GM23338 (cell line): ENCODE results near the gene CPT1A. TPM values are rescaled to one million over a fixed set of nuclear protein-coding genes. Genes with fewer than 3 reads are reported as not detected.
A peak's percentile ranks its signal among the peaks of the same experiment; 100 is the strongest.

Experiments used
- ATAC-seq: fragments of 200-7000 bp; cut with Tn5 transposase; 3 replicates; pipeline ENCODE4 v1.9.1; 2020
- DNase-seq: peaks from one replicate; pipeline ENCODE4 v3.0.0-alpha.2; 2015; ENCODE audit warnings: low spot score
- H2AFZ ChIP-seq: fragments of 200-600 bp; sonication (generic); 2 replicates; pipeline ENCODE4 v1.8.0; 2016; ENCODE audit warnings: antibody characterized with exemption, mild to moderate bottlenecking, moderate library complexity
- H3F3A ChIP-seq: fragments of 200-600 bp; sonication (generic); replicated peaks from 2 replicates; pipeline ENCODE4 v1.8.0; 2017; ENCODE audit warnings: antibody characterized with exemption, mixed run types, low read depth
- H3K27ac ChIP-seq: fragments of 200-600 bp; sonication (generic); 2 replicates; pipeline ENCODE4 v1.6.1; 2016; ENCODE audit warnings: low read depth
- H3K27me3 ChIP-seq: fragments of 200-600 bp; sonication (generic); 2 replicates; pipeline ENCODE4 v1.8.0; 2016; ENCODE audit warnings: mild to moderate bottlenecking, mixed run types, moderate library complexity; ENCODE audit not compliant: insufficient read depth
- H3K36me3 ChIP-seq: fragments of 200-600 bp; sonication (generic); 2 replicates; pipeline ENCODE4 v1.8.0; 2016; ENCODE audit warnings: mild to moderate bottlenecking; ENCODE audit not compliant: insufficient read depth
- H3K4me1 ChIP-seq: fragments of 200-600 bp; sonication (generic); 2 replicates; pipeline ENCODE4 v1.8.0; 2016; ENCODE audit warnings: mild to moderate bottlenecking, moderate library complexity; ENCODE audit not compliant: insufficient read depth
- H3K4me2 ChIP-seq: fragments of 200-600 bp; sonication (generic); 2 replicates; pipeline ENCODE4 v1.7.1; 2017; ENCODE audit warnings: mixed run types
- H3K4me3 ChIP-seq: fragments of 200-600 bp; sonication (generic); 2 replicates; pipeline ENCODE4 v1.6.1; 2016; ENCODE audit warnings: mixed run types
- H3K79me2 ChIP-seq: fragments of 200-600 bp; sonication (generic); replicated peaks from 2 replicates; pipeline ENCODE4 v1.8.0; 2017; ENCODE audit warnings: mild to moderate bottlenecking; ENCODE audit not compliant: insufficient read depth
- H3K9me2 ChIP-seq: fragments of 200-600 bp; sonication (generic); 2 replicates; pipeline ENCODE4 v1.8.0; 2017; ENCODE audit not compliant: insufficient read depth
- H4K20me1 ChIP-seq: fragments of 200-600 bp; sonication (generic); replicated peaks from 2 replicates; pipeline ENCODE4 v1.8.0; 2017; ENCODE audit warnings: mild to moderate bottlenecking; ENCODE audit not compliant: insufficient read depth
- H3K27ac Mint-ChIP-seq: 2 replicates; pipeline ENCODE4 v1.8.0; 2020; ENCODE audit warnings: inconsistent platforms, mild to moderate bottlenecking, moderate library complexity, mixed read lengths
- H3K27me3 Mint-ChIP-seq: 3 replicates; pipeline ENCODE4 v1.8.0; 2022; ENCODE audit warnings: low read depth, mild to moderate bottlenecking, moderate library complexity, mixed read lengths, inconsistent platforms; ENCODE audit not compliant: insufficient read depth, poor library complexity
- H3K36me3 Mint-ChIP-seq: 3 replicates; pipeline ENCODE4 v1.8.0; 2021; ENCODE audit warnings: low read depth, mild to moderate bottlenecking, inconsistent platforms, moderate library complexity, mixed read lengths
- H3K4me1 Mint-ChIP-seq: 3 replicates; pipeline ENCODE4 v1.8.0; 2020; ENCODE audit warnings: mild to moderate bottlenecking, inconsistent platforms, mixed read lengths
- H3K4me3 Mint-ChIP-seq: 3 replicates; pipeline ENCODE4 v1.8.0; 2021; ENCODE audit warnings: moderate library complexity, mild to moderate bottlenecking, inconsistent platforms, mixed read lengths
- H3K9me3 Mint-ChIP-seq: 3 replicates; pipeline ENCODE4 v1.8.0; 2020; ENCODE audit warnings: moderate library complexity, mild to moderate bottlenecking, inconsistent platforms, mixed read lengths
- CREB1 ChIP-seq: fragments of 250-450 bp; sonication (Bioruptor Pico); IDR thresholded peaks from 2 replicates; pipeline ENCODE4 v1.5.0; 2020; ENCODE audit warnings: low read depth, mild to moderate bottlenecking, moderate library complexity
- CTCF ChIP-seq, 2 experiments: fragments of 200-600 bp in 1 of 2; sonication (generic) in 1 of 2; conservative IDR thresholded peaks; 2 replicates each; pipeline versions ENCODE4 v1.5.1 to v1.6.1; 2016 to 2017; ENCODE audit warnings: antibody characterized with exemption in 2 of 2, low read depth in 2 of 2, mild to moderate bottlenecking in 2 of 2, moderate library complexity in 1 of 2
- EZH2 ChIP-seq: fragments of 200-600 bp; sonication (generic); IDR thresholded peaks from one replicate; pipeline ENCODE4 v1.8.0; 2017; ENCODE audit warnings: antibody characterized with exemption, mild to moderate bottlenecking, low read depth; ENCODE audit not compliant: unreplicated experiment
- EZH2phosphoT487 ChIP-seq: fragments of 200-600 bp; sonication (generic); IDR thresholded peaks from one replicate; pipeline ENCODE4 v1.8.1; 2018; ENCODE audit warnings: antibody characterized with exemption; ENCODE audit not compliant: unreplicated experiment
- JUNB ChIP-seq: IDR thresholded peaks from one replicate; pipeline ENCODE4 v1.6.1; 2016; ENCODE audit warnings: antibody characterized with exemption; ENCODE audit not compliant: unreplicated experiment
- ZNF114 ChIP-seq: fragments of 250-450 bp; sonication (Bioruptor Pico); IDR thresholded peaks from 2 replicates; pipeline ENCODE4 v1.5.0; 2020; ENCODE audit warnings: mild to moderate bottlenecking, moderate library complexity
- ZNF331 ChIP-seq: fragments of 250-450 bp; sonication (Bioruptor Pico); IDR thresholded peaks from 2 replicates; pipeline ENCODE4 v1.5.0; 2020; ENCODE audit warnings: low read depth, mild to moderate bottlenecking, moderate library complexity
- polyA plus RNA-seq: library from polyadenylated mRNA; unstranded; fragments of >200 nt; fragmentation: Nextera tagmentation; extraction: Ambion mirVana; gene quantifications from 2 replicates; pipeline ENCODE4 v1.2.1, GENCODE V29; 2016
- total RNA-seq: library from RNA; depleted of rRNA; stranded (reverse); fragments of >200 nt; shearing (Covaris generic); gene quantifications from 2 replicates; pipeline ENCODE4 v1.2.3, GENCODE V29; 2014
- TF ChIP-seq, protein P1 (sequence below): IDR thresholded peaks from 2 replicates; pipeline ENCODE4 v1.6.1; 2016; ENCODE audit warnings: antibody characterized with exemption

Gene CPT1A
- total and polyA plus RNA-seq, 2 experiments from 2014 or later, result 2.6 to 9.5 TPM

DNA sequence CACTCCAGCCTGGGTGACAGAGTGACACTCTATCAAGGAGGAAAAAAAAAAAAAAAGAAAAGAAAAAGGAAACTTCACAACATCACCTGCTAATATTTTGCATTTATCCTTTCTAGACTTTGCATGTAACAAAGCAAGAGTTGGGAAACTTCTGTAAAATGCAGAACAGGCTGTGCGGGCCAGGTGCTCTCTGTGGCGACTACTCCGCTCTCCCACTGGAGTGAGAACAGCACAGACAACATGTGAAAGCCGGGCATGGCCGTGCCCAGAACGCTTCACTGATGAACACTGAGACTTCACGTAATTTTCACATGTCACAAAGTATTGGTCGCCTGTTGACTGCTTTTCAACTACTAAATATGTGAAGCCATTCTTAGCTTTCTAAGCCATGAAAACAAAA lies 74.9 kb downstream of the CPT1A start:
- Histone ChIP-seq H3K27ac (no peak overlapping the region), H3K9me2 (no peaks in the 10 kb centered on the region), H2AFZ (no peak overlapping the region), H3K36me3 (no peaks in the 10 kb centered on the region), H3K4me1 (no peaks in the 10 kb centered on the region; the same call in 1 of the 2 replicates), H3K4me2 (no peak overlapping the region), H3K4me3 (no peak overlapping the region), H4K20me1 (no peaks in the 10 kb centered on the region), H3F3A (no peaks in the 10 kb centered on the region), H3K27me3 (no peaks in the 10 kb centered on the region), H3K79me2 (no peaks in the 10 kb centered on the region)
- no peak for DNase-seq
- Mint-ChIP-seq H3K4me1 (peaks cover 12% of the 10 kb centered on the region), H3K4me3 (no peak overlapping the region), H3K27ac (no peak overlapping the region), H3K27me3 (peaks cover 6% of the 10 kb centered on the region), H3K36me3 (0 out of 3 replicates have a peak, but pooled peaks cover 3% of the 10 kb centered on the region), H3K9me3 (no peaks in the 10 kb centered on the region)
- TF ChIP-seq EZH2phosphoT487 (no peak), CREB1 (CRISPR knock-in tag) (no peak)
- ATAC-seq, result no peak

DNA sequence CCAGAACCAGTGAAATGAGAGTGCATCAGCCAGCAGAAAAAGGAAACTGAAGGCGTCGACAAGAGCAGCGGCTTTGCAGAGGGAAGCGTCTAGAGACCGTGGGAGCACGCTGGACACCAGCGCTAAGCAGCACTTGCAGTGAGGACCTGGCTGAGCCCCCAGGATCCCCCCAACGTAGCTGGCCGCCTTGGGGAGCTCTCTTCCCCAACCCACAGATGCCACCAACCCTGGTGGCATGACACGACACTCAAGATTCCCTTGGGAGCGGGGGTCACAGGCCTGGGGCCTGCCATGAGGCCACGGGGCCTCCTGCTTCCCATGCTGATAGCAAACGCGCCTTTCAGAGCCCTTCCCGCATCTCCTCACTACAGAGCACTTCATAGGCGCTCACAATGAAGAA lies 77.0 kb downstream of the CPT1A start:
- Histone ChIP-seq H4K20me1 (no peaks in the 10 kb centered on the region), H3K36me3 (no peaks in the 10 kb centered on the region), H3K4me3 (no peak overlapping the region), H3K4me2 (no peak overlapping the region), H3F3A (no peaks in the 10 kb centered on the region), H3K9me2 (no peaks in the 10 kb centered on the region), H3K27ac (no peak overlapping the region), H3K4me1 (no peaks in the 10 kb centered on the region; the same call in 1 of the 2 replicates), H3K79me2 (no peaks in the 10 kb centered on the region), H2AFZ (no peak overlapping the region), H3K27me3 (no peaks in the 10 kb centered on the region)
- H3K4me3 Mint-ChIP-seq, result no peak overlapping the region
- H3K27me3 Mint-ChIP-seq, result peaks cover 6% of the 10 kb centered on the region
- no peak for TF ChIP-seq EZH2
- TF ChIP-seq JUNB, result no peak
- TF ChIP-seq, protein P1, sequence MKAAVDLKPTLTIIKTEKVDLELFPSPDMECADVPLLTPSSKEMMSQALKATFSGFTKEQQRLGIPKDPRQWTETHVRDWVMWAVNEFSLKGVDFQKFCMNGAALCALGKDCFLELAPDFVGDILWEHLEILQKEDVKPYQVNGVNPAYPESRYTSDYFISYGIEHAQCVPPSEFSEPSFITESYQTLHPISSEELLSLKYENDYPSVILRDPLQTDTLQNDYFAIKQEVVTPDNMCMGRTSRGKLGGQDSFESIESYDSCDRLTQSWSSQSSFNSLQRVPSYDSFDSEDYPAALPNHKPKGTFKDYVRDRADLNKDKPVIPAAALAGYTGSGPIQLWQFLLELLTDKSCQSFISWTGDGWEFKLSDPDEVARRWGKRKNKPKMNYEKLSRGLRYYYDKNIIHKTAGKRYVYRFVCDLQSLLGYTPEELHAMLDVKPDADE, result no peak
- TF ChIP-seq CTCF (conservative IDR thresholded peaks at IDR 0.05; ENCODE audit: low read depth in 2 of 2), result no peak
- 0 out of 3 replicates have a peak, but pooled peaks cover 3% of the 10 kb centered on the region for H3K36me3 Mint-ChIP-seq
- no peak overlapping the region for H3K27ac Mint-ChIP-seq
- peaks cover 12% of the 10 kb centered on the region for H3K4me1 Mint-ChIP-seq
- ATAC-seq, result no peak
- H3K9me3 Mint-ChIP-seq, result no peaks in the 10 kb centered on the region
- no peak for DNase-seq

DNA sequence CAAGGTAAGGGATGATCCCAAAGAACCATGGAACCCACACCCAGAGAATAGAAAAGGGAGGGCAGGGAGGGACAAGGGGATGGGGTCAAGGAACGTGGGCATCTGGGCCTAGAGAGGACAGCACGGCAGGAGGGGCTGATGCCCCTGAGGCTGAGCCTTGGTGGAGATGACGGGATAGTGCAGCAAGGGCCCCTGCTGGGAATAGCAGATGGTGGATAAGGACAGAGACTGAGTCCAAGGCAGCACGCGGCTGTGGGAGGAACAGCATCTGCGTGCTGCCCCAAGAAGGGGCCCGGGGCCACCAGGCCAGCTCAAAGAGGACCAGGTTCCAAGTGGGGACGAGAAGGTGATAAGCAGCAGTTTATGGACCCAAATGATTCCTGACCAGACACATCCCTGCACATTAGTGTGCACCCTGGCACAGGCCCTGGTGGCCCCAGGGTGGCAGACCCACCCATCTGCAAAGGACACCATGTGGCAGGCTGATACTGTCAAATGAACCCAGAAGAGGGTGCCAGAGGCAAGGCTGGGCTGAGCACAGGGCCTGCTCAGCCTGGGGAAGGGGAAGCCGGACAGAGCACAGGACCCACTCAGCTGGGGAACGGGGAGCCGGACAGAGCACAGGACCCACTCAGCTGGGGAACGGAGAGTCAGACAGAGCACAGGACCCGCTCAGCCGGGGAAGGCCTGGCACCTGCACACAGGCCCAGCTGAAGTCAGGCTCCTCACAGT lies 77.6 kb downstream of the CPT1A start:
- no peak for DNase-seq

More for the DNA sequence above, 77.6 kb downstream of the CPT1A start:
- Histone ChIP-seq H3F3A (no peaks in the 10 kb centered on the region), H3K36me3 (no peaks in the 10 kb centered on the region), H3K79me2 (no peaks in the 10 kb centered on the region), H3K9me2 (no peaks in the 10 kb centered on the region), H4K20me1 (no peaks in the 10 kb centered on the region), H3K4me3 (no peak overlapping the region), H3K27me3 (no peaks in the 10 kb centered on the region), H2AFZ (no peak overlapping the region), H3K4me1 (no peaks in the 10 kb centered on the region; the same call in 1 of the 2 replicates), H3K4me2 (no peak overlapping the region), H3K27ac (no peak overlapping the region)
- Mint-ChIP-seq H3K4me1 (peaks cover 12% of the 10 kb centered on the region), H3K36me3 (0 out of 3 replicates have a peak, but pooled peaks cover 3% of the 10 kb centered on the region), H3K9me3 (no peaks in the 10 kb centered on the region), H3K27ac (no peak overlapping the region), H3K4me3 (no peak overlapping the region), H3K27me3 (peaks cover 6% of the 10 kb centered on the region)
- TF ChIP-seq CTCF (conservative IDR thresholded peaks at IDR 0.05; ENCODE audit: low read depth in 2 of 2) (peak; percentile 11 to 60; a peak in 2 of 4 replicates), ZNF114 (CRISPR knock-in tag) (no peak), ZNF331 (CRISPR knock-in tag) (no peak)
- ATAC-seq, result peak; percentile 81
